Heart right ventricle (tissue), 16 donors: Measurements from ENCODE around the gene SLC28A1. TPM values are rescaled to one million over a fixed set of nuclear protein-coding genes. Genes with fewer than 3 reads are reported as not detected.
A peak's percentile ranks its signal among the peaks of the same experiment; 100 is the strongest.

Source experiments
- ATAC-seq, 8 donors: fragments of 200-7000 bp; cut with Tn5 transposase; one replicate each; pipeline ENCODE4 v1.9.1; 2020; ENCODE audit warnings: mild to moderate bottlenecking in 8 of 8, moderate library complexity in 8 of 8, moderate number of reproducible peaks in 1 of 8
- DNase-seq, 2 donors: peaks; one replicate each; pipeline ENCODE4 v3.0.0-alpha.2; 2020
- H3K27ac ChIP-seq, 10 donors: fragments of 200-600 bp; sonication (generic) in 2 of 10; one replicate each; pipeline versions ENCODE4 v1.5.0 to v1.8.0; 2020 to 2022; ENCODE audit warnings: mild to moderate bottlenecking in 3 of 10
- H3K27me3 ChIP-seq, 7 donors: fragments of 200-600 bp; one replicate each; pipeline ENCODE4 v1.8.0; 2021 to 2022; ENCODE audit warnings: mild to moderate bottlenecking in 2 of 7
- H3K36me3 ChIP-seq, 9 donors: fragments of 200-600 bp; sonication (generic) in 1 of 9; one replicate each; pipeline versions ENCODE4 v1.5.0 to v1.8.0; 2020 to 2022; ENCODE audit warnings: mild to moderate bottlenecking in 2 of 9
- H3K4me1 ChIP-seq, 9 donors: fragments of 200-600 bp; sonication (generic) in 1 of 9; one replicate each; pipeline versions ENCODE4 v1.5.0 to v1.8.0; 2020 to 2022; ENCODE audit warnings: mild to moderate bottlenecking in 4 of 9
- H3K4me3 ChIP-seq, 10 donors: fragments of 200-600 bp; sonication (generic) in 2 of 10; one replicate each; pipeline versions ENCODE4 v1.5.0 to v1.8.0; 2020 to 2022; ENCODE audit warnings: mild to moderate bottlenecking in 7 of 10, moderate library complexity in 2 of 10
- H3K9me3 ChIP-seq, 11 donors: fragments of 200-600 bp in 10 of 11; sonication (generic) in 2 of 11; one replicate each; pipeline versions ENCODE4 v1.5.0 to v1.8.0; 2013 to 2022; ENCODE audit warnings: mild to moderate bottlenecking in 2 of 11, control low read depth in 1 of 11, moderate library complexity in 1 of 11
- WGBS, 2 donors: extraction: QIAGEN DNeasy Blood & Tissue Kit; methylation state at CpG; one replicate each; pipeline ENCODE4 v1.1.7; 2013; ENCODE audit warnings: inconsistent platforms in 1 of 2; 5-methylcytosine and 5-hydroxymethylcytosine counted together
- intact Hi-C, 10 donors: fragments of 100-400 bp; cut with DNase I; formaldehyde crosslinking; loops; one replicate each; pipeline versions ENCODE4 v1.11.1 to v1.14.2; 2022
- polyA plus RNA-seq, 2 donors: library from polyadenylated mRNA; stranded (reverse); fragments of 200-250 nt; gene quantifications; one replicate each; pipeline ENCODE4 v1.2.3, GENCODE V29; 2013
- total RNA-seq, 10 donors: library from RNA; stranded (reverse); fragmentation: NEBNext Ultra II Directional in 3 of 10; extraction: Animal tissue kit (Norgen Biotek cat#: 25700) in 3 of 10; gene quantifications; one replicate each; pipeline versions ENCODE4 v1.2.1 to v1.2.4, GENCODE V29; 2021 to 2023
- TF ChIP-seq, protein P1 (sequence below), 9 donors: fragments of 200-600 bp; sonication (generic) in 2 of 9; IDR thresholded peaks; one replicate each; pipeline versions ENCODE4 v1.5.0 to v1.8.0; 2021 to 2022; ENCODE audit warnings: antibody characterized with exemption in 9 of 9, mild to moderate bottlenecking in 5 of 9, moderate library complexity in 1 of 9
- donor health status: Arrhythmogenic right ventricular cardiomyopathy.
- donor health status: ischemic (EF 13 %, LVEDD 7.1; RV severe dilation, severe dysfunction).
- donor health status: healthy with polysubstance abuse.
- donor health status: DM: no; HTN: yes; CAD: no.
- donor health status: DM: no; HTN: no; CAD: no.
- donor health status: ischemic (EF 25% LVEDD 6.9; RV normal size, moderate dysfunction).
- donor health status: ischemic (EF 25% LVEDD 5.7; RV mildly dilated, moderate dysfunction).
- donor health status: healthy.
- donor health status: DM: yes; HTN: yes; CAD: no.
- donor health status: Ischemic cardiomyopathy.
- donor health status: ischemic (EF 35%, LVEDD 5.7; RV mildly dilated, moderate dysfunction).
- donor health status: nonischemic (EF 11% LVEDD 7.7; RV severe dilation, severe dysfunction).
- donor health status: DM: yes; HTN: yes; CAD: no.
- donor health status: PGD.
- donor health status: ischemic (EF 29% LVEDD 5.4; RV normal size, mild dysfunction).
- donor health status: nonischemic (EF 23%, LVEDD 6.1; RV moderate dilation, normal function).

The SLC28A1 gene
- total and polyA plus RNA-seq, 12 donors, result 0.07 to 2.2 (median 1.5) TPM

DNA sequence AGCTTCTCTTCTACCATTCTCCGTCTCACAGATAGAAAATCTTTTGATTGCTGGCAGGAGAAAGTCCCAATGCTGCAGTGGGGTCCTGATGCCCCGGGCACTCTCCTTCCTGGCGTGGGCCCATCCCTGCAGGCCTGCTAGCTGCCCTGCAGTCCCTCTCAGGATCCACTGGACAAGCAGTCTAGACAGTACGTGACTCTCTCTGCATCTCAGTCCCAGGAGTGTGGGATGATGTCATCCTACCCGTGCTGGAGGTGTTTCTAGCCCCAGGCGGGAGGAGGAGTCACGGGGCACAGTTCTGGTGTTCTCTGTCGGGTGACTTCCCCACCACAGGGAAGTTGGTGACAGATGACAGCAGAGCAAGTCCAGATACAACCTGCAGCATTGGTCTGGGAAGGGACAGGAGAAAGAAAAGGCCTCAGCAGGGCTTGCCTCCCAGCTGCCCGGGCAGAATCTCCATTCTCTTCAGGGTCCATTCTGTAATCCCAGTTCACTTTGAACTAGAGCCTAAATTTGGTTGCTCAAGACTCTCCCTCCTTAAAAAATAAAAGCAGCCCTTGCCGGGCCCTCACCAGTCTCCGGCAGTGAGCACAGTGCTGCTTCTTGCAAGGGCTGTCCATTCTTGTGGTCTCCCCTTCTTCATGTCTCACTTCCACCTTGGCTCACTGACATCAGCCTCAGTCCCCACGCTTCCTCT is 30.6 kb downstream of the SLC28A1 start:
- ATAC-seq (peak; percentile 53 to 88 (median 81)), DNase-seq (peak; percentile 75 to 90)
- H3K4me3 ChIP-seq, result no peak overlapping the region
- intact Hi-C loops, result loop anchor here in 3 of 10 donors (5.0 to 10.0 kb wide), 5 partner anchors 53 to 260 kb away; partner anchors contain the start of genes NMB (in 1 of the 3) and WDR73 (in 1 of the 3)
- no peaks in the 10 kb centered on the region for H3K36me3 ChIP-seq
- H3K9me3 ChIP-seq, result no peaks in the 10 kb centered on the region
- no peaks in the 10 kb centered on the region for H3K27me3 ChIP-seq
- H3K4me1 ChIP-seq, result peaks cover 32 to 70% (median 53%) of the 10 kb centered on the region in 9 donors
- H3K27ac ChIP-seq, result peak overlapping the region; percentile 77 to 91 (median 88)
- 18 to 25% methylated on average over 12 of the region's 12 CpGs for WGBS, 2 donors
- TF ChIP-seq, protein P1, sequence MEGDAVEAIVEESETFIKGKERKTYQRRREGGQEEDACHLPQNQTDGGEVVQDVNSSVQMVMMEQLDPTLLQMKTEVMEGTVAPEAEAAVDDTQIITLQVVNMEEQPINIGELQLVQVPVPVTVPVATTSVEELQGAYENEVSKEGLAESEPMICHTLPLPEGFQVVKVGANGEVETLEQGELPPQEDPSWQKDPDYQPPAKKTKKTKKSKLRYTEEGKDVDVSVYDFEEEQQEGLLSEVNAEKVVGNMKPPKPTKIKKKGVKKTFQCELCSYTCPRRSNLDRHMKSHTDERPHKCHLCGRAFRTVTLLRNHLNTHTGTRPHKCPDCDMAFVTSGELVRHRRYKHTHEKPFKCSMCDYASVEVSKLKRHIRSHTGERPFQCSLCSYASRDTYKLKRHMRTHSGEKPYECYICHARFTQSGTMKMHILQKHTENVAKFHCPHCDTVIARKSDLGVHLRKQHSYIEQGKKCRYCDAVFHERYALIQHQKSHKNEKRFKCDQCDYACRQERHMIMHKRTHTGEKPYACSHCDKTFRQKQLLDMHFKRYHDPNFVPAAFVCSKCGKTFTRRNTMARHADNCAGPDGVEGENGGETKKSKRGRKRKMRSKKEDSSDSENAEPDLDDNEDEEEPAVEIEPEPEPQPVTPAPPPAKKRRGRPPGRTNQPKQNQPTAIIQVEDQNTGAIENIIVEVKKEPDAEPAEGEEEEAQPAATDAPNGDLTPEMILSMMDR (IDR thresholded peaks at IDR 0.05), result no peak

GRCh38 chr15:84915606-84915958 is 31.1 kb downstream of the SLC28A1 start:
- H3K4me3 ChIP-seq, result no peak overlapping the region
- H3K36me3 ChIP-seq, result no peaks in the 10 kb centered on the region
- TF ChIP-seq, protein P1 (IDR thresholded peaks at IDR 0.05), result no peak
- intact Hi-C loops, result loop anchor here in 3 of 10 donors (5.0 to 10.0 kb wide), 3 partner anchors 83 to 261 kb away; partner anchors contain the start of genes NMB (in 1 of the 3) and WDR73 (in 1 of the 3)
- no peaks in the 10 kb centered on the region for H3K27me3 ChIP-seq
- ATAC-seq, result peak in 1 of 8 donors; percentile 0
- no peaks in the 10 kb centered on the region for H3K9me3 ChIP-seq
- peak overlapping the region; percentile 77 to 91 (median 88) for H3K27ac ChIP-seq
- peak in 1 of 2 donors; percentile 27 for DNase-seq
- peaks cover 32 to 65% (median 53%) of the 10 kb centered on the region in 9 donors for H3K4me1 ChIP-seq
- WGBS, 2 donors, result 20 to 39% methylated on average over 3 of the region's 3 CpGs

DNA sequence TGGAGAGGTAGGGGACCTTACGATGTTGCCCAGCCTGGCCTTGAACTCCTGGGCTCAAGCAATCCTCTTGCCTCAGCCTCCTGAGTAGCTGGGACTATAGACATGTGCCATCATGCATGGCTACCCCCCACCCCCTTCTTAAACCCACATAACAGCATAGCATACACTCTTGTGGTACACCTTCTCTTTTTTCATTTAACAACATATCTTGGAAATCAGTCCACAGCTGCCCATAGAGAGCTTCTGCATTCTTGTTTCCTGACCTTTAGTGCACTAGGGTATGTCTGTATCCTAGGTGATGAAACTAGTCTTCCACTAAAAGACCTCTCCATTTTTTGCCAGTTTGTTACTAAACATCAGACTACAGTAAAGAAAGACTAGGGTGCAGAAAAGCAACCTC is 33.0 kb downstream of the SLC28A1 start:
- H3K36me3 ChIP-seq, result no peaks in the 10 kb centered on the region
- TF ChIP-seq, protein P1 (IDR thresholded peaks at IDR 0.05), result no peak
- intact Hi-C loops, result loop anchor here in 3 of 10 donors (5.0 to 10.0 kb wide), 3 partner anchors 85 to 263 kb away; partner anchors contain the start of genes NMB (in 1 of the 3) and WDR73 (in 1 of the 3)
- no peaks in the 10 kb centered on the region for H3K27me3 ChIP-seq
- DNase-seq (no peak), ATAC-seq (no peak)
- no peak overlapping the region for H3K4me3 ChIP-seq
- no peaks in the 10 kb centered on the region for H3K9me3 ChIP-seq
- H3K27ac ChIP-seq, result no peak overlapping the region
- H3K4me1 ChIP-seq, result peaks cover 23 to 53% (median 34%) of the 10 kb centered on the region in 9 donors
- WGBS, 2 donors, result 96 to 97% methylated on average over 1 of the region's 1 CpG

GRCh38 chr15:84919106-84919667 is 34.7 kb downstream of the SLC28A1 start:
- no peak for DNase-seq
- Histone ChIP-seq H3K36me3 (no peaks in the 10 kb centered on the region), H3K9me3 (no peaks in the 10 kb centered on the region), H3K27me3 (no peaks in the 10 kb centered on the region), H3K4me1 (peaks cover 14 to 35% (median 18%) of the 10 kb centered on the region in 9 donors), H3K4me3 (no peak overlapping the region), H3K27ac (no peak overlapping the region)
- TF ChIP-seq, protein P1 (IDR thresholded peaks at IDR 0.05), result no peak
- no peak for ATAC-seq
- 93 to 94% methylated on average over 2 of the region's 2 CpGs for WGBS, 2 donors
- intact Hi-C loops, result loop anchor here in 3 of 10 donors (5.0 to 10.0 kb wide), 3 partner anchors 87 to 264 kb away; partner anchors contain the start of genes NMB (in 1 of the 3) and WDR73 (in 1 of the 3)
